ENCODE results near the gene IL24.
"Not testable (repeated sequence)": the region's sequence is repeated elsewhere in the genome, so short reads cannot be mapped to it uniquely, and the experiment has no call there.

IL24 gene

DNA sequence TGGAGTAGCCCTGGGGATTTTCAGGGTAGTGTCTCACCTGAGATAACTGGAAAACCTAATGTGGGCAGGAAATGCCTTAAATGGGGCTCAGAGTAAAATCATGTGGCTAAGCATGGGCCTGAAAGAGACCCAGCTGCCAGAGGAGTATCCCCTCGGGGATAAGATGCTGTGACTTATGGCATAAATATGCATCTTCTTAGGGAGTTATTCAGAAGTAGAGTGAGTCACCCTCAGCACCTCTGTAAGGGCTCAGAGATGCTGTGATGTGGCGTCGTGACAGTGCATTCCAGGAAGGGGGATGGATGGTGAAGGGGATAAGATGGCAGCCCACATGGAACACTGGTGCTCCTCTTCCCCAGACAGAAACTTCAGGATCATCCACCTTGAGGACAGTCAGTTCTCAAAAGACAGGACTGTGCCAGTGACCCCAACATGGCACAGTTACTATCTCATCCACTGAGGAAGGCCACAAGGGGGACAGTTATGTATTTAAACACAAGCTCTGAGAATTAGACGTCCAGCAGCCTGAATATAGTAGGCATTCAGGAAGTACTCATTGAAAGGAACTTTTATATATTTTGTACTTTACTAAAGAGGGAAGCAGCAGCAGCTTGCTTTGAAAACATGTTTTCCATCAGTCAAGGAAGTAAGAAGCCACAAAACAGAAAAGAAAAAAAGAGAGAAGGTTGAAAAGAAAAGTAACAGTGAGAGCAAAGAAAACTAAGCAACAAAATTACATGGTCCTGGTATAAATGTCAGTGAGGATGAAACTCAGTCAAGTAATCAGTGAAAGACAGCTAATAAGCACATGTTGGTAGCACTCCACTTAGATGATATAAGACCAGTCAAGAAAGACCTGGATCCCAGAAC is 8.3 kb downstream of the IL24 start:
- DNase-seq = no peak

- DNase-seq = no peak
Observed at GRCh38 chr1:206907304-206907991, 10.2 kb downstream of the IL24 start.

GRCh38 chr1:206908038-206908437 is 10.8 kb downstream of the IL24 start:
- DNase-seq = no peak

- peak; percentile 76 for DNase-seq
Observed at GRCh38 chr1:206909161-206909882, 12.1 kb downstream of the IL24 start.

DNA sequence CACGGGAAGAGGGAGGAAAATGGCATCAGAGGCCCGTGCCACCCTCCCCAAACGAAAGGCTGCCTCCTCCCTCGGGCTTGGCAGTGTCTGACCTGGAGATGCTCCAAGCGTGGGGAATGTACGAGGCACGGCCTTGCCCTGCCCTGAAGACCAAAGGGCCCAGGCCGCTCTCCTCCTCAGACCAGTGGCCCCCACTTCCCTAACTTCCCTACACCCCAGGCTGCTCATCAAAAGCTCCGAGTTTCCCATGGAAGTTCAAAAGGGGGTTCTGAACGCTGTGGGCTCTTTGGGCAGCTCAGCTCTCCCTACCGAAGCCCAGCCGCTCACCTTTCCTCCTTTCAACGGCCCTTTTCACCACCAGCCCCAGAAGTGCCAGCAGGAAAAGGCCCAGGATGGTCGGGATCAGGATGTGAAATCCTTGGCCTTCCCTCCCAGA is 12.7 kb downstream of the IL24 start:
- DNase-seq = peak; percentile 46

GRCh38 chr1:206911064-206911663 is 13.9 kb downstream of the IL24 start:
- peak; percentile 43 for DNase-seq

DNA sequence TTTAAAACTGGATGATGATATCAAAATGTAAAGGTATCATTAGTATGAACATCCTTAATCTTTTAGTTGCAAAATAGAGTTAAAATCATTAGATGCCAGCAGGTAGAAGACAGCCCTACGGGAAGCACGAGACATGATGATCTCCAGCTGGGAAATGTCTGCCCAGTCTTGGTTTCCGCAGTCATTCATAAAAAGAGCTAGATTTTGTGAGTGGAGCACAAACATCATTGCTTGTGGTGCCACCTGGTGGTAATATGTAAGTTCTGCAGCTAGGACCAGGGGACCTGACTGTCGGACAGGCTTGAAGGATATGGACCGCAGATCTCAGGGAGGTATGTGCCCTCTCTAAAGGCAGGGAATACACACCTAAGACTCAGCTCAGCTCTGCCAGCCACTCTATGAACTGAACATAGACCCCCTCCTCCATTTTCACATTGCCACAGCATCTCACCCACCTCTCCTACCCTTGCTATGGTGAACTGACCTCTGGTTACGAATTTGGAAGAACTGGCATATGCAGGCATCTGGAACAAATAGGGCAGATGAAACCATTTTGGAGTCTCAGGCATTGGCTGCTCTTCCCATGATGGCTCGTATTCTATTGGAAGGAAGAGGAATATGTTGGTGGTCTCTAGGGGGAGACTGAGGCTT is 15.3 kb downstream of the IL24 start:
- peak; percentile 89 for DNase-seq

- no peak for DNase-seq
Observed at GRCh38 chr1:206913766-206914537, 16.7 kb downstream of the IL24 start.

DNA sequence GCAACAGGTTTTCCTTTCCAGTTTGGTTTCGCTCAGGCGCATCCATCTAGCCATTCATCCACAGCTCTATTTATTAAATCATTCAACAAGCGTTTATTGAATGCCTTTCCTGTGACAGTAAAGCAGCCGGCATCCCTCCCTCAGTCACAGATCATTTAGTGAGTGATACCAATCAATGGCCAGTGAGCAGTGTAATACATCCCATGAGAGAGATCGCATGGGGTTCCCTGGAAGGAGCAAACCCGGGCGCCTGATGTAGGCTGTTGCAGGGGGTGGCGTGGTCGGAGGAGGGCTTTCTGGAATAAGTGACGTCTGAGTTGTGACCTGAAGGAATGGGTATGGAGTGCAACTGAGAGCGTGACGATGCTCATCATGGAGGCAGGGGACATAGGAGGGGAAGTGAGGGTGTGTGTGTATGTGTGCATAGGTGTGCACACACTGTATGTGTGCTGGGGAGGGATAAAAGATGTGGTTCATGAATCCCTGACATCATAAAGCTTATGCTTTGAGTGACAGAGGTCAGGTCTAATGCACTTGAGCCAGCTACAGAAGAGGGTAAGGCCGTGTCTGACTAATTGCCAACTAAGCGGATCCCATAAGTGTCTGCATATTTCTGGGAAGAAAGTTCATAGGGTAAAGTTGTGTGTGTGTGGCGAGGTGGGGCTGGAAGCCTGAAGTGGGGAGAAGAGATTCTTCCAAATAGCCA is 17.9 kb downstream of the IL24 start:
- DNase-seq = no peak

DNA sequence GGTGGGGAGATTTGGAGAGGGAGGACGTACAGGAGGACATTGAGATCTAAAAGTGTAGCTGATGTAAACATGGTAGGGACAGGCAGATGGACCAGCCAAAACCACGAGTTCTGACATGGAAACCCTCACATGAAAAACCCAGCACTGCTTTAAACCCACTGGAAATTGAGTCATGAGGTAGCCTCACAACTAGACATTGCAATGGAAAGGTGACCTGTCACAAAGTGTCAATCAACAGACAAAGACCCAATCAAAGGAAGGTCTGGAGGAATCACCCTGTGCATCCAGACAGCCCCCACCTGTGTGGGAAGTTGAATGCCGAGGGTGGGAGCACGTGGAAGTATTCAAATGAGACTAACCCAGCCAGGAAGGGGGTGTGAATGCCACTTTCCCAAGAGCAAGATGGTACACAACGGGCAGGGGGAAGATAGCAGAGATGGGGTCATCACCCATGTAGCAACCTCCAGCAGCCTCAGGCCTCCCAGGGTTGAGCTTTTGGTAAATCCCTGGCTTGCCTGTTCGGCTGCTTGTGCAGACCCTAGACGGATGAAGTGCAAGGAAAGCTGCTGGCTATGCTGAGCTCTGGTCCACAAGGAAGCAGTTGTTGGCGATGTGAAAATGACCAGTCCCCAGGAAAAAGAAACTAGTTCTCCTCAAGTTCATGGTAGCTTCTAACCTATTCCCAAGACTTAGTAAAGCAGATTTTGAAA is 18.9 kb downstream of the IL24 start:
- DNase-seq = no peak

DNA sequence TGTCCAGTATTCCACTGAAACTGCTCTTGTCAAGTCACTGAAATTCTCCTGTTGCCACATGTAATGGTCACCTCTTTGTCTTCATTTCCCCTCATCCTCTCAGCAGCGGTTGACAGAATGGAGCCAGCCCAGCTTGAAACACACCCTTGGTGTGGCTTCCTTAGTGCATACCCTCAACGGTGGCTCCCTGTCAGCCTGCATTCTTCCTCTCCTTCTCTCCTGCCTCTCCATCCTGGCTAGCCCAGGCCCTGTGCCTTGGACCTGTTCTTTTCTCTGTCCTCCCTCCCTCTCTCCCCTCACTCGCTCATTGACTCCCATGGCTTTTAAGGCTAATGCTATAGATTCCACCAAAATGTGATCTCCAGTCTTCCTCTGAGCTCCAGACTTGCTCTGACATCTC is 20.8 kb downstream of the IL24 start:
- no peak for DNase-seq

GRCh38 chr1:206921772-206922265 is 24.6 kb downstream of the IL24 start, which contains the start of gene FCMR:
Gene FCMR (minus strand): TSS chr1:206921941. CDS start chr1:206921854, 87 bp downstream.
- DNase-seq = peak; percentile 31

DNA sequence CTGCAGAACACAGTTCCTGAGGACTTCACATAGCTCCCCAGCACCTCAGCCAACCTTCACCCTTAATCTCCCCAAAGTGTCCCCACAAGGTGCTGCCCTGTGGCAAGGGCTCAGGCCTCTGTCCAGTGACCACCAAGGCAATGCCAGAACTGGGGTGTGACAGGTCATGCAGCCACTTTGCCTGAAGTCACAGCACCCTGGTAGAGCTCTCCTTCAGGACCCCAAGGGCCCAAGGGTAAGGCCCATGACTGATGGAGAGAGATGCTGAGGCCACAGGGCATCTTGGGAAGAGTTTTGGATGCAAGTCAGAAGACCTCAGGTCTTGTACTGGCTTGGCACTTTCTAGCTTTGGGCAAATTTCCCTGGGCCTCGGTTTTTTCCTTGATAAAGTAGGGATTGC is 25.3 kb downstream of the IL24 start:
- no peak for DNase-seq

- DNase-seq = no peak
Observed at GRCh38 chr1:206923009-206923960, 26.0 kb downstream of the IL24 start.

DNA sequence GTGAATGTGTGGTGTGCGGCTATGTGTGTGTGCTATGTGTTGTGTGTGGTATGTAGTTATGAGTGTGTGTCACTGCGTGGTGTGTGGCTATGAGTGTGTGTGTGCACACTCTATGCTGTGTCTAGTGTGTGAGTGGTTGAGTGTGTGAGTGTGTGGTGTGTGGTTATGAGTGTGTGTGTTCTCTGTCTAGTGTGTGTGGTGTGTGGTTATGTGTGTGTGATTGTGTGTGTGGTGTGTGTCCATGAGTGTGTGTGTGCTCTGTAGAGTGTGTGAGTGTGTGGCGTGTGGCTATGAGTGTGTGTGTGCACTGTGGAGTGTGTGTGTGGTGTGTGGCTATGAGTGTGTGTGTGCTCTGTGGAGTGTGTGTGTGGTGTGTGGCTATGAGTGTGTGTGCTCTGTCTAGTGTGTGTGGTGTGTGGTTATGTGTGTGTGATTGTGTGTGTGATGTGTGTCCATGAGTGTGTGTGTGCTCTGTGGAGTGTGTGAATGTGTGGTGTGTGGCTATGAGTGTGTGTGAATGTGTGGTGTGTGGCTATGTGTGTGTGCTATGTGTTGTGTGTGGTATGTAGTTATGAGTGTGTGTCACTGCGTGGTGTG is 26.8 kb downstream of the IL24 start:
- not testable (repeated sequence) for DNase-seq

DNA sequence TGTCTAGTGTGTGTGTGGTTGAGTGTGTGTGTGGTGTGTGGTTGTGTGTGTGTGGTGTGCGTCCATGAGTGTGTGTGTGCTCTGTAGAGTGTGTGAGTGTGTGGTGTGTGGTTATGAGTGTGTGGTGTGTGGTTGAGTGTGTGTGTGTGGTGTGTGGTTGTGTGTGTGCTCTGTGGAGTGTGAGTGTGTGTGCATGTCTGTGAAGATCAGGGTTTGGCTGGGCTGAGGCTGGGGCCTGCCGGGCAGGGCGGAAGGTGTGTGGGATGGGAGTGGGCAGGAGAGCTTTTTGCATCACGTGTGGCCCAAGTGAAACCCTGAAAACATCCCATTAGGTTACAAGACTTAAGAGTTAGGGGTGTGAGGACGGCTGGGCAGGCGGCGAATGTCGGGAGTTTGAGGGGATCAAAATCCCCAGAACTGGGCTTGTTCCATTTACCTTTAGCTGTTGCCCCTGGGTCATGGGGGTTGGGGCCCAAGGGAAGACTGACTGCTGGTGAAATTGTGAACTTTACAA is 27.4 kb downstream of the IL24 start:
- DNase-seq = no peak

DNA sequence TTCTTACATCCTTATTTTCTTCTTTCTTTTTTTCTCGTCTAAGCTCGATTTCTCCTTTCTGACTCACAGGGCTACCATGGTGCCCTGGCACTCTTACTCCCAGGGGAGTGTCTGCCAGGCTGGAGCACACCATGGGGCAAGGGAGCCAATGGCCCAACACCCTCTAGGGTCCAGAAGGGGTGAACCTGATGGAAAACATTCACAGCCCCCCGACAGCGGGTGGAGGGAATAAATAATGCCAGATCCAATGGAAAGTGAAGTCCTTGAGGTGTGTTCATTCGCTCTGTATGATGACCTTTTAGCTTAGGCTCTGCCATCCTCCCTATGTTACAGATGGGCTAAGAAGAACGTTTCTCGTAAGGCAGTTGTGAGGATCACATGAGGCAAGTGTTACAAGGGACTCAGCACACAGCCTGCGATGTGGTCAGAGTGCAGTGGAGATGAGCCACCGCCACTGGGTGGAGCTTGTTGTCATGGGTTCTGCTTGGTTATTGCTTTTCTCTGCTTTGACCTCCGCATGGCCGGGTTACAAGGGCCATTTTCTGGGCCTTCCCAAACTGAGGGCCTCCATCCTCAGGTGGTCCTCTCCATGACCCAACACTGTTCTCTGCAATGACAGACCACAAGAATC is 28.0 kb downstream of the IL24 start:
- no peak for DNase-seq

DNA sequence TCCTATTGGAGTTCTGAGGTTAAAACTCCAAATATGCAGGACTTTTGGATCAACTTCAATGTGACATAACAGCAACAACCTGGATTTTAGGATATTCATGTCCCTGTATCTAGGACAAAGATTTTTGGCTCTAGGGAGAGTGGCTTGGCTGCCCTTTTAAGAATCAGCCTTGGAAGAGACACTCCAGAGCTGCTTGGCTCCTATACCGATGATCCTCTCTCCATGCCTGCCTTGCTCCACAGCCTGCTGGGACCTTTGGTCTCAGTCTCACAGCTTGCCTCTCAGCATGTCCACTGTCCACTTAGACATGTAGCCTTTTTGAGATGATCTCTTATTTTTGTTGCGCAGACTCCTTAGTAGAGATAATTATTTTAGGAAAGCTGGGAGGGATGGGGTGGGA is 29.0 kb downstream of the IL24 start:
- no peak for DNase-seq
